ENCODE data around the gene SF3A1.
"Not testable (repeated sequence)": the region's sequence is repeated elsewhere in the genome, so short reads cannot be mapped to it uniquely, and the experiment has no call there.

Gene SF3A1, protein sequence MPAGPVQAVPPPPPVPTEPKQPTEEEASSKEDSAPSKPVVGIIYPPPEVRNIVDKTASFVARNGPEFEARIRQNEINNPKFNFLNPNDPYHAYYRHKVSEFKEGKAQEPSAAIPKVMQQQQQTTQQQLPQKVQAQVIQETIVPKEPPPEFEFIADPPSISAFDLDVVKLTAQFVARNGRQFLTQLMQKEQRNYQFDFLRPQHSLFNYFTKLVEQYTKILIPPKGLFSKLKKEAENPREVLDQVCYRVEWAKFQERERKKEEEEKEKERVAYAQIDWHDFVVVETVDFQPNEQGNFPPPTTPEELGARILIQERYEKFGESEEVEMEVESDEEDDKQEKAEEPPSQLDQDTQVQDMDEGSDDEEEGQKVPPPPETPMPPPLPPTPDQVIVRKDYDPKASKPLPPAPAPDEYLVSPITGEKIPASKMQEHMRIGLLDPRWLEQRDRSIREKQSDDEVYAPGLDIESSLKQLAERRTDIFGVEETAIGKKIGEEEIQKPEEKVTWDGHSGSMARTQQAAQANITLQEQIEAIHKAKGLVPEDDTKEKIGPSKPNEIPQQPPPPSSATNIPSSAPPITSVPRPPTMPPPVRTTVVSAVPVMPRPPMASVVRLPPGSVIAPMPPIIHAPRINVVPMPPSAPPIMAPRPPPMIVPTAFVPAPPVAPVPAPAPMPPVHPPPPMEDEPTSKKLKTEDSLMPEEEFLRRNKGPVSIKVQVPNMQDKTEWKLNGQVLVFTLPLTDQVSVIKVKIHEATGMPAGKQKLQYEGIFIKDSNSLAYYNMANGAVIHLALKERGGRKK

GRCh38 chr22:30356449-30357235, at the start of gene SF3A1, which contains the start of gene CCDC157:
TSS of gene SF3A1 (minus strand) at chr22:30356894. CDS start at chr22:30356792, 102 bp downstream.
TSS of gene CCDC157 (plus strand) at chr22:30357007. CDS start at chr22:30366001, 8,994 bp downstream.
- DNase-seq (ENCODE audit: extremely low read depth in 1 of 2, low read depth in 1 of 2): peak; percentile 60 to 82

DNA sequence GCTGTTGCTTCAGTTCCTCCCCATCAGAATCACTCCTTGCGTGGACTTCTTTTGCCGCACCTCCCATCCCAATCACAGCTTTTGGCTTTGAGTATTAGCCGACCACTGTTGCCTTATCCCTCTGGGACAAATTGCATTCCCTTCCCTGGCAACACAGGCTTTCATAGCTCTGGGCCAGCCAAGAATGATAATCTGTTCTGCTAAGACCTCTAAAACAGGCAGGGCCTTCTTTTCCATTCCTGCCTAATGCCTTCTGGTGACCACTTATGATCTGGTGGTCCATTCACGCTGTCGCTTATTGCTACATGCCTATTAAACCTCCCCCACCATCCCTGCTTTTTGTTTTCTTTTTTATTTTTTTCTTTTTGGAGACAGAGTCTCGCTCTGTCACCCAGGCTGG, 49.7 kb upstream of the SF3A1 start:
- no peak for DNase-seq (ENCODE audit: extremely low read depth in 1 of 2, low read depth in 1 of 2)

GRCh38 chr22:30405731-30406130, 49.0 kb upstream of the SF3A1 start:
- DNase-seq (ENCODE audit: extremely low read depth in 1 of 2, low read depth in 1 of 2): no peak

GRCh38 chr22:30404307-30404706, 47.6 kb upstream of the SF3A1 start:
- DNase-seq (ENCODE audit: extremely low read depth in 1 of 2, low read depth in 1 of 2): no peak

GRCh38 chr22:30402766-30403104, 46.0 kb upstream of the SF3A1 start:
- DNase-seq (ENCODE audit: extremely low read depth in 1 of 2, low read depth in 1 of 2): not testable (repeated sequence)

- DNase-seq (ENCODE audit: extremely low read depth in 1 of 2, low read depth in 1 of 2): no peak
These were observed 45.5 kb upstream of the SF3A1 start for GRCh38 chr22:30402028-30402765.

DNA sequence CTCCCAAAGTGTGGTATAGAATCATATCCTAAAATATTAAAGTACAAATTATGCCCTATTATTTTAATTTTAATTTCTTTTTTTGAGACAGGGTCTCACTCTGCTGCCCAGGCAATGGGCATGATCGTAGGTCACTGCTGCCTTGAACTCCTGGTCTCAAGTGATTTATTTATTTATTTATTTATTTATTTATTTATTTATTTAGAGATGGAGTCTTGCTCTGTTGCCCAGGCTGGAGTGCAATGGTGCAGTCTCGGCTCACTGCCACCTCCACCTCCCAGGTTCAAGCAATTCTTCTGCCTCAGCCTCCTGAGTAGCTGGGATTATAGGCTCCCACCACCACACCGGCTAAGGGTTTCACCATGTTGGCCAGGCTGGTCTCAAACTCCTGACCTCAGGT, 44.3 kb upstream of the SF3A1 start:
- not testable (repeated sequence) for DNase-seq (ENCODE audit: extremely low read depth in 1 of 2, low read depth in 1 of 2)

- no peak for DNase-seq (ENCODE audit: extremely low read depth in 1 of 2, low read depth in 1 of 2)
These were observed 43.5 kb upstream of the SF3A1 start for GRCh38 chr22:30400159-30400558.

DNA sequence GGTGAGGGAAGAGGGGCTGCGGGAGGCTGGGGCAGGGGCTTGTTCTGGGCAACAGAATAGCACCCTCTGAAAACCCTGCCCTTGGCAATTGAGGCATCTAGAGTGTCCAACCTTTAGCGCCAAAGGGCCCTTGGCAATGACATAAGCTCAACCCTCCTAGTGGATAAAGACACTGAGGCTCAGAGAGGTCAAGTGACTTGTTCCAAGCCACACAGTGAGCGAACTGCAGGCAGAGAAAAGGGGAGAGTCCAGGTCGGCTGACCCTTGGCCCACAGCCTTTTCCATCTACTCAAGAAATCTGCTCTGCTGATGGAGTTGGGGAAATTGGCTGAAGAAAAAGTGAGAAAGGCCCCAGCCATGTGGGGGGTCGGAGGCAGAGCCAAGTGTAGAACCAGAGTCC, 43.0 kb upstream of the SF3A1 start:
- no peak for DNase-seq (ENCODE audit: extremely low read depth in 1 of 2, low read depth in 1 of 2)

- DNase-seq (ENCODE audit: extremely low read depth in 1 of 2, low read depth in 1 of 2): no peak
These were observed 42.3 kb upstream of the SF3A1 start for GRCh38 chr22:30398685-30399680.

- DNase-seq (ENCODE audit: extremely low read depth in 1 of 2, low read depth in 1 of 2): no peak
These were observed 41.3 kb upstream of the SF3A1 start for GRCh38 chr22:30397656-30398635.

DNA sequence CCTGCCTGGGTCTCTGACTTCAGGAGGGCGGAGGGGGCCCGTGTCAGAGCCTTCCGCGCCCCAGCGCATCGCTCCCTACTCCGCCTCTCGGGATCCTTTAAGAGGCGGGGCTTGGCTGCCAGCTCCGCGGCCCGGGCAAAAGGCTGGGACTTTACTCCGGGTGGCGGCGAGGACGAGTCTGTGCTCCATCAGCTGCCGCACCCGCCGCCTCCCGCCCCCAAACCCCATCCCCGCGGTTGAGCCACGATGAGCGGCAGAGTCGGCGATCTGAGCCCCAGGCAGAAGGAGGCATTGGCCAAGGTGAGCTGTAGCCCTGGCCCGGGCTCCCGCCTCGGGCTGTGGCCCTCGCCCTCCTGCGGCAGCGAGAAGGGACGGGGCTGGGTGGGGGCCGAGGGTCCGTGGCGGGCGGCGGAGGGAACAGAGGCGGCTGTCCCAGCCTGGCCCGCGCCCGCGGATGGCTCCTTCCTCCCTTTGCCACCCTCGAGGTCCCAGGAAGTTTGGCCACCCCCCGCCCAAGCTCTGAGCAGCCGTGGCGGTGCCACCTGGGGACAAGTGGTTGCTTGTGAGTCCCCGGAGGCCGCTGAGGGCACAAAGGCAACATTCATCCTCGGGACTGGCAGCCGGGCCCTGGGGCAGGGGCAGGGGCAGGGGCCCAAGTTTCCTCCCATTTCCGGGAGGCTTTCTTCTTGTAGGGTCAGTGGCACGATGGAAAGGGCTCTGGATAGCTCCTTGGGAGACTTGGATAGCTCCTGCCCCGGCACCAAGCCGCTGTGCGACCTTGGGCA, 40.4 kb upstream of the SF3A1 start, which contains the start of gene SEC14L2:
Gene SEC14L2 (plus strand): TSS at position 148 of the 785 bp plus-strand sequence. CDS start 99 bp downstream, at position 247.
- peak; percentile 29 to 44 for DNase-seq (ENCODE audit: extremely low read depth in 1 of 2, low read depth in 1 of 2)

GRCh38 chr22:30393885-30394284, 37.2 kb upstream of the SF3A1 start:
- DNase-seq (ENCODE audit: extremely low read depth in 1 of 2, low read depth in 1 of 2): no peak

DNA sequence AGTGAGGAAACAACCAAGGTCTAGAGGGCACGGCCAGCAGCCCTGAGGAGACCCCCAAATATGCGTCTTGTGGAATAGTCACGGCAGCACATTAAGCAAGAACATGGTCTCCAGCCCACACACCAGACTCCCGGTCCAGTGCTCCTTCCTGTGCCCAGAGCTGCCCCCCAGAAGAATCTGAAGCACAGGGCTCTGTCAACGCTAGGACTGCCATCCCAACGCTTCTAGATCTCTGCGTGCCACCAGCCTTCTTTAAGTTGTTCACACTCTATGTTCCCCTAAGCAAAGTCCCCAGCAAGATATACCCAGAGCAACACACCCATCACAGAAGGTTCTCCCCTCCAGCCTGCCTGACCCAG, 36.6 kb upstream of the SF3A1 start:
- no peak for DNase-seq (ENCODE audit: extremely low read depth in 1 of 2, low read depth in 1 of 2)

DNA sequence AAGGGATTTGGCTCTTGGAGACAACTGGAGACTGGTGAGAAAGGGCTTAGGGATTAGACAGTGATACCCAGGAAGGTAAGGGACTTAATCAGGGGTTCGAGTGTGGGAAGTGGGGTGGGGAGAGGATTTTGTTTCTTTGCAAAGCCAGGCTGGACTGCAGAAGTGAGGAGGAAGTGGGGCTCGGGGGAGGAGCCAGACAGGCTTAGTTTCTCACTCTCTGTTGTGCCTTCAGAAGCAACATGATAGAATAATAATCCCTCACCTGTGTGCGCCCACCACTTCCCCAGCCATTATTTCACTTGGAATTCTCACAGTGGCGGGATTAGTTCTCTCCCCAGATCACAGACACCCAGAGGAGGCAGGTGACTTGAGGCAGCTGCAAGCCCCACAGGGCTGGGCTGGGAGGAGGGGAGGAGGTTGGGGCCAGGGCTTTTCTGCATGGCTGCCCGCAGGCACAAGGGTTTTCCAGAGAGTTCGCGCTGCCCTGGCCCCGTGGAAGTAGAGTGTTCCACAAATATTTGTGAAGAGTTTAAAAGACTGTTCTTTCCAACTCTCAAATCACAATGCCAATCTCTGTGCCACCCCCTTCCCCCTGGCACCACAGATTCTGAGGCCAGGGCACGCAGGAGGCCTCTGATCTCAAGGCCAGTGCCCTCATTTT, 36.1 kb upstream of the SF3A1 start:
- DNase-seq (ENCODE audit: extremely low read depth in 1 of 2, low read depth in 1 of 2): no peak

- peak; percentile 48 to 58 for DNase-seq (ENCODE audit: extremely low read depth in 1 of 2, low read depth in 1 of 2)
These were observed 34.4 kb upstream of the SF3A1 start for GRCh38 chr22:30390974-30391691.
